HCT116 (cell line): Measurements from ENCODE around the gene TAF3. TPM values are rescaled to one million over a fixed set of nuclear protein-coding genes. Genes with fewer than 3 reads are reported as not detected.

Experiments used
- ATAC-seq: fragments of 200-7000 bp; cut with Tn5 transposase; 2 replicates; pipeline ENCODE4 v1.9.1; 2020; ENCODE audit warnings: mild to moderate bottlenecking, moderate library complexity
- BruUV-seq: library from RNA; stranded (reverse); fragments of 400-500 nt; replicated peaks from 2 replicates; lab custom pipeline; 2021; lab: Mats Ljungman, UMichigan
- CTCF ChIA-PET: fragments of 300-600 bp; sonication (Branson Sonifier 250); formaldehyde crosslinking; loops from one replicate; lab custom pipeline; 2021; ENCODE audit warnings: antibody characterized with exemption; lab: Charles Lee
- POLR2A ChIA-PET: fragments of 300-600, 350-600 bp; sonication (Branson Sonifier 250); formaldehyde crosslinking; loops from one replicate; lab custom pipeline; 2021; ENCODE audit warnings: antibody characterized with exemption; lab: Charles Lee
- RAD21 ChIA-PET, 2 experiments: fragments of 300-600 bp; sonication (Branson Sonifier 250); formaldehyde crosslinking; loops; one replicate each; lab custom pipeline; 2023; ENCODE audit warnings: low total read pairs in 2 of 2; ENCODE audit not compliant: uncharacterized antibody in 2 of 2, unreplicated experiment in 2 of 2, low non-redundant PET in 1 of 2; lab: Charles Lee
- DNase-seq: peaks from one replicate; pipeline ENCODE4 v3.0.0-alpha.2; 2010; ENCODE audit warnings: low read depth, low spot score
- H2AFZ ChIP-seq: fragments of 200-600 bp; shearing (Covaris generic), sonication (generic); 2 replicates; pipeline ENCODE4 v1.6.1; 2017; ENCODE audit warnings: low read depth, mixed run types, mixed read lengths, antibody characterized with exemption, low read length; ENCODE audit not compliant: poor library complexity, severe bottlenecking
- H3K27ac ChIP-seq: 2 replicates; pipeline ENCODE4 v1.5.1; 2012; ENCODE audit warnings: low read depth, low read length
- H3K27me3 ChIP-seq: fragments of 200-600 bp; sonication (generic); 2 replicates; pipeline ENCODE4 v1.6.1; 2016; ENCODE audit warnings: mixed run types, low read length, mixed read lengths; ENCODE audit not compliant: insufficient read depth
- H3K36me3 ChIP-seq, 2 experiments: fragments of 200-500 bp in 1 of 2; fragments of 200-600 bp in 1 of 2; sonication (Bioruptor generic) in 1 of 2; sonication (generic) in 1 of 2; 2 replicates each; pipeline versions ENCODE4 v1.5.1 to v1.6.1; 2014 to 2016; ENCODE audit warnings: low read length in 2 of 2, inconsistent platforms in 1 of 2, mixed read lengths in 1 of 2, mixed run types in 1 of 2; ENCODE audit not compliant: insufficient read depth in 2 of 2, control insufficient read depth in 1 of 2
- H3K4me1 ChIP-seq, 2 experiments: fragments of 200-600 bp in 1 of 2; sonication (generic) in 1 of 2; 2 replicates each; pipeline versions ENCODE4 v1.5.1 to v1.6.1; 2012 to 2017; ENCODE audit warnings: low read length in 2 of 2, inconsistent platforms in 1 of 2, mild to moderate bottlenecking in 1 of 2, mixed read lengths in 1 of 2, mixed run types in 1 of 2, moderate library complexity in 1 of 2; ENCODE audit not compliant: insufficient read depth in 2 of 2, control insufficient read depth in 1 of 2
- H3K4me2 ChIP-seq: fragments of 200-600 bp; sonication (generic); 2 replicates; pipeline ENCODE4 v1.6.1; 2017; ENCODE audit warnings: mixed run types, low read length, mixed read lengths
- H3K4me3 ChIP-seq, 2 experiments: fragments of 200-600 bp in 1 of 2; sonication (generic) in 1 of 2; replicated peaks in 1 of 2; 2 replicates each; pipeline ENCODE4 v1.5.1; 2011 to 2016; ENCODE audit warnings: low read length in 2 of 2, control low read depth in 1 of 2, low read depth in 1 of 2, mild to moderate bottlenecking in 1 of 2, mixed read lengths in 1 of 2, mixed run types in 1 of 2
- H3K79me2 ChIP-seq: fragments of 200-600 bp; sonication (generic); 2 replicates; pipeline ENCODE4 v1.6.1; 2017; ENCODE audit warnings: mild to moderate bottlenecking, mixed run types, low read length, moderate library complexity, mixed read lengths; ENCODE audit not compliant: insufficient read depth
- H3K9ac ChIP-seq: fragments of 200-600 bp; sonication (generic); 2 replicates; pipeline ENCODE4 v1.6.1; 2016; ENCODE audit warnings: low read length, mixed read lengths
- H3K9me2 ChIP-seq: fragments of 200-600 bp; sonication (generic), shearing (Covaris generic); 2 replicates; pipeline ENCODE4 v1.6.1; 2017; ENCODE audit warnings: mixed run types, mild to moderate bottlenecking, moderate library complexity; ENCODE audit not compliant: insufficient read depth
- H3K9me3 ChIP-seq, 2 experiments: fragments of 200-500 bp in 1 of 2; fragments of 200-600 bp in 1 of 2; sonication (Bioruptor generic) in 1 of 2; sonication (generic) in 1 of 2; 2 replicates each; pipeline ENCODE4 v1.6.1; 2014 to 2017; ENCODE audit warnings: low read length in 2 of 2, mixed read lengths in 2 of 2, inconsistent platforms in 1 of 2, low read depth in 1 of 2, mild to moderate bottlenecking in 1 of 2, mixed run types in 1 of 2, moderate library complexity in 1 of 2; ENCODE audit not compliant: control insufficient read depth in 1 of 2, insufficient read depth in 1 of 2
- H4K20me1 ChIP-seq: fragments of 200-600 bp; sonication (generic), shearing (Covaris generic); 2 replicates; pipeline ENCODE4 v1.6.1; 2017; ENCODE audit warnings: mixed run types, mild to moderate bottlenecking, moderate library complexity; ENCODE audit not compliant: insufficient read depth
- ATF3 ChIP-seq: IDR thresholded peaks from 2 replicates; pipeline ENCODE4 v1.6.1; 2012
- CBX3 ChIP-seq: IDR thresholded peaks from 2 replicates; pipeline ENCODE4 v1.6.1; 2012; ENCODE audit warnings: low read depth
- CEBPB ChIP-seq: IDR thresholded peaks from 2 replicates; pipeline ENCODE4 v1.6.1; 2012; ENCODE audit warnings: low read depth
- ELF1 ChIP-seq: IDR thresholded peaks from 2 replicates; pipeline ENCODE4 v1.6.1; 2012; ENCODE audit warnings: low read depth, borderline replicate concordance
- EZH2phosphoT487 ChIP-seq: fragments of 200-600 bp; IDR thresholded peaks from 2 replicates; pipeline ENCODE4 v1.6.1; 2018; ENCODE audit warnings: antibody characterized with exemption, borderline replicate concordance
- FOSL1 ChIP-seq: IDR thresholded peaks from 2 replicates; pipeline ENCODE4 v1.6.1; 2012; ENCODE audit warnings: low read depth
- MAX ChIP-seq: IDR thresholded peaks from 2 replicates; pipeline ENCODE4 v1.6.1; 2012
- POLR2A ChIP-seq: IDR thresholded peaks from 2 replicates; pipeline ENCODE4 v1.7.0; 2011; ENCODE audit warnings: borderline replicate concordance; ENCODE audit not compliant: insufficient read depth, insufficient read length; ENCODE audit errors: extremely low read depth
- POLR2AphosphoS5 ChIP-seq: IDR thresholded peaks from 2 replicates; pipeline ENCODE4 v1.6.1; 2011; ENCODE audit warnings: mild to moderate bottlenecking, low read depth, low read length, moderate library complexity
- RAD21 ChIP-seq: IDR thresholded peaks from 2 replicates; pipeline ENCODE4 v1.6.1; 2012; ENCODE audit warnings: low read depth, mild to moderate bottlenecking
- REST ChIP-seq: IDR thresholded peaks from 2 replicates; pipeline ENCODE4 v1.6.1; 2012; ENCODE audit warnings: low read depth
- SIN3A ChIP-seq: IDR thresholded peaks from 2 replicates; pipeline ENCODE4 v1.6.1; 2012; ENCODE audit warnings: low read depth
- SP1 ChIP-seq: IDR thresholded peaks from 2 replicates; pipeline ENCODE4 v1.6.1; 2012; ENCODE audit warnings: low read depth
- SRF ChIP-seq: IDR thresholded peaks from 2 replicates; pipeline ENCODE4 v1.6.1; 2012; ENCODE audit warnings: low read depth
- TCF7L2 ChIP-seq: IDR thresholded peaks from 2 replicates; pipeline ENCODE4 v1.7.0; 2011; ENCODE audit warnings: borderline replicate concordance, inconsistent platforms; ENCODE audit not compliant: insufficient read depth, insufficient read length; ENCODE audit errors: extremely low read depth
- ZFX ChIP-seq: fragments of 450-650 bp; IDR thresholded peaks from 2 replicates; pipeline ENCODE4 v1.6.1; 2017
- ZNF274 ChIP-seq: fragments of 200-500 bp; sonication (Bioruptor generic); IDR thresholded peaks from 2 replicates; pipeline ENCODE4 v1.6.1; 2014; ENCODE audit warnings: mild to moderate bottlenecking, low read depth, low read length, inconsistent platforms
- intact Hi-C: fragments of 100-400 bp; cut with micrococcal nuclease; formaldehyde crosslinking; loops from 2 replicates; pipeline ENCODE4 v1.10.0; 2022
- total RNA-seq: library from RNA; stranded (reverse); gene quantifications from one replicate; pipeline ENCODE4 v1.2.1, GENCODE V29; 2021; ENCODE audit not compliant: unreplicated experiment

The TAF3 gene
- total RNA-seq, 1 experiment from 2014 or later, result 8.0 TPM

GRCh38 chr10:8048281-8049008, 230.1 kb downstream of the TAF3 start:
- H4K20me1 ChIP-seq, result no peaks in the 10 kb centered on the region
- ATAC-seq (no peak), DNase-seq (no peak)
- ChIA-PET RAD21 (no interaction called here), POLR2A (no interaction called here), CTCF (no interaction called here)
- peaks cover 3 to 7% of the 10 kb centered on the region in 2 experiments; a peak in 2 of 4 replicates for H3K4me1 ChIP-seq
- H3K4me3 ChIP-seq, result no peak overlapping the region
- no peaks in the 10 kb centered on the region for H3K79me2 ChIP-seq
- intact Hi-C loops, result no loop called here
- no peak overlapping the region for H3K9ac ChIP-seq
- no peaks in the 10 kb centered on the region for H3K9me3 ChIP-seq
- no peaks in the 10 kb centered on the region for H3K9me2 ChIP-seq
- H3K27ac ChIP-seq, result no peak overlapping the region
- no peak overlapping the region for H2AFZ ChIP-seq
- no peak for TF ChIP-seq ELF1
- TF ChIP-seq SRF, result no peak
- TF ChIP-seq RAD21, result no peak
- TF ChIP-seq ZNF274, result no peak
- TF ChIP-seq SIN3A, result no peak
- TF ChIP-seq POLR2A, result no peak
- TF ChIP-seq TCF7L2, result no peak
- no peak for TF ChIP-seq MAX
- TF ChIP-seq CEBPB, result no peak
- no peak for TF ChIP-seq REST
- no peak for TF ChIP-seq EZH2phosphoT487
- no peak for TF ChIP-seq CBX3
- TF ChIP-seq ATF3, result no peak
- no peak for TF ChIP-seq SP1
- TF ChIP-seq FOSL1, result no peak
- TF ChIP-seq ZFX, result no peak
- TF ChIP-seq POLR2AphosphoS5, result no peak
- BruUV-seq, result no TSS peak
- no peak overlapping the region for H3K4me2 ChIP-seq
- H3K36me3 ChIP-seq, result no peaks in the 10 kb centered on the region
- peaks cover 25% of the 10 kb centered on the region for H3K27me3 ChIP-seq
